DMS 273 treated with DMSO at 0.1 percent for 48 hours (cell line): ENCODE data around the gene FBRSL1.
A peak's percentile ranks its signal among the peaks of the same experiment; 100 is the strongest.

Experiments used
- DNase-seq: peaks from one replicate; lab custom pipeline; 2025; lab: John Stamatoyannopoulos, UW

The FBRSL1 gene

DNA sequence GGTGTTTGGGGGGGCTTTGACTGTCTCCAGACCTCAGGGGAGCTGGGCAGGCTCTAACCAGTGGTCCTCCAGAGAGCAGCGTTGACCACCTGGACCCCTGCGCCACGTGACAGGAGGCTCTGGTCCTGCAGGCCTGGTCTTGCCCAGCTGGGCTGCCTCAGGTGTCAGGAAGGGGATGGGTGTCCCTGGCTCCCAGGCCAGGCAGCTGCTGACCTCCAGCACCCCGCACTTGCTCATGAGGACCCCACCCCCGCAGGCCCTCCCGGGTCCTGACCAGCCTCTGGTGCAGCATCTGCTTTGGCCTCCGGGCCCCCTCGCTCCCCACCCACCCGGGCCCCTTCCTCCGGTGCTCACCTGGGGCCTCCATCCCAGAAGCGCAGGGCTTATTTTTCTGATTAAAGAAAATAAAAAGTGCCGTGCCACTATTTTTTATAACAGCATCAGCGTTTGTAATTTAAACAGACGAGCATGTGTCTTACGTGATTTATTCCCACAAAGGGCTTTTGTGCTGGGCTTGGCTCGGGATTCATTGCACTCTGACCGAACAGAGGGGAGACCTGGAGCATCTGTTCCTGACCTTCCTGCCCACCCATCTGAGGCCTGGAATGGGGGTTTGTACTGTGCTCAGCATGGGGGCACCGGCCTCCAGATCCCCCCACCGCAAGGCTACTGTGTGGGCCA, 21.7 kb downstream of the FBRSL1 start:
- DNase-seq, result no peak

DNA sequence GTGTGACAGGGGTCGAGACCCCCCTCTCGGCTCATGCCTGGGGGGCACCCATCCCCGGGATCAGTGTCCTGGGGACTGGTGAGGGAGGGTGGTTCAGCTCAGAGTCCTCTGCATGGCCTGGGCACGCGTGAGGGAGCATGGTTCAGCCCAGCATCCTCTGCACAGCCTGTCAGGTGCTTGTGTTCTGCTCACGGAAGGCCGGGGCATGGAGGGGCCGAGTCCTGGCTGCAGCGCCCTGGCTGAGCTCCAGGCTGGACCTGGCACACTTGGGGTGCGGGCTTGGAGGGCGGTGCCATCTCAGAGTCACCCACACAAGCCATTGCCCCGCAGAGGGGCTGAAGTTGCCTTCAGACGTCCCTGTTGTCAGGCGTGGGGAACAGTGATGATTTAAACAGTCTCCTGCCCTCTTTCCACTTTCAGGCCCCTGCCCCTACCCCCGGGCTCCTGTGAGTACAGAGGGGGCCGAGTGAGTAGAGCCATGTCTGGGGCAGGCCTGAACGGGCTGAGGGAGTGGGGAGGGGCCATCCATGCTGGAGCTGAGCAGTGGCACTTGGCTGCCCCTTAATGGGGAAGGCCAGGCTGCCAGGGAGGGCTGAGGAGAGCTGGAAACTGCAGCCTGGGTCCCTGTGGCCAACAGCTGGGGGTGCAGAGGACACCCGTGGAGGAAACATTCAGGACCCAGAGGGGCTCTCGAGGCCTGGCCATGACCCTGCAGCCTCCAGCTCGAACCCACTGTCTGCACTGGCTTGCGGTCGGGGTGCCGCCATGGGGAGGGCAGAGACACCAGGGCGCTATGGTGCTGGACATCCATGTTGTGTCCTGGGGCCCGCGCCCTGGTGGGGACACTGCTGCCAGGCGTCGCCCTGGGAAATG, 22.5 kb downstream of the FBRSL1 start:
- DNase-seq, result no peak

DNA sequence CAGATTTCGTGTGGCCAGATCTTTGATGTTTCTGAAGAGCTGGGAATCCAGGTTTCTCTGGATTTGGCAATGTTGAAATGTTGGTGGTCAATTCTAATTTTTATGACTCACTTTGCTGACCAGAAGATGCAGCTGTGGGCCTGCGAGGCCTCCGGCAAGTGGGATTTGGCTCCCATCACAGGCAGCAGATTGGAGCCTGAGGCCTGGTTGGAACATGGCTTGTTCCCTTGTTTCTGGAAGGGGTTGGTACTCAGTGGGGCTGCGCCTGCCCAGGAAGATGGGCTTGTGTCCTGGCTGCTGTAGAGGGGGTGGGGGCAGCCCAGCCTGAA, 23.1 kb downstream of the FBRSL1 start:
- DNase-seq, result no peak

DNA sequence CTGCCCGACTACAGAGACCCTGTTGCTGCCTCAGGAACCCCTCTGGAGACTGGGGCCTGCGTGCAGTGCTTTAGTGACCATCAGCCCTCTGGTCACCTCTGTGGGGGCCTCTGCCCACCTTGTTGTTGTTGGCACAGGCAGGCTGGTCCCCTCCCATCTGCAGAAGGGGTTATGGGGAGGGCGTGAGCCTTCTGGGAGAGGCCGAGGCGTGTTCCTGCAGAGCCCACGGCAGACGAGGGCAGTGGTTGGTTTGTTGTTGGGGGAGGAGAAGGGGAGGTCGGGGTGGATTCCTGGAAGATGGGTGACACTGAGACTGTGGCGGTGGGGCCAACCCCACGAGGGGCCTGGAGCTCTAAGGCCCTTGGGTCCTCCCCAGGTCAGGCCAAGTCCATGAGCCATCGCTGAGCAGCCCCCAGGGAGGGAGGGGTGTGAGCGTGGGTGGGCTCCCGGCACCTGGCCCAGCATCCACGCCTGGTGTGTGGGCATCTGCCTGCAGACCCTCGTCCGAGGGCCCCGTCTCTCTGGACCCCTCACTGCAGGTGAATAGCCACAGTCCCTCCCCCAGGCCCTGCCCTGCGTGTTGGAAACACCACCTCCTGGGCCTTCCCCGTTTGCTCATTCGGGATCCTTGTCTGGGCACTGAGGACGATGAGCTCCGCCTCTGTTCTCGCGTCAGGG, 23.6 kb downstream of the FBRSL1 start:
- DNase-seq, result no peak

DNA sequence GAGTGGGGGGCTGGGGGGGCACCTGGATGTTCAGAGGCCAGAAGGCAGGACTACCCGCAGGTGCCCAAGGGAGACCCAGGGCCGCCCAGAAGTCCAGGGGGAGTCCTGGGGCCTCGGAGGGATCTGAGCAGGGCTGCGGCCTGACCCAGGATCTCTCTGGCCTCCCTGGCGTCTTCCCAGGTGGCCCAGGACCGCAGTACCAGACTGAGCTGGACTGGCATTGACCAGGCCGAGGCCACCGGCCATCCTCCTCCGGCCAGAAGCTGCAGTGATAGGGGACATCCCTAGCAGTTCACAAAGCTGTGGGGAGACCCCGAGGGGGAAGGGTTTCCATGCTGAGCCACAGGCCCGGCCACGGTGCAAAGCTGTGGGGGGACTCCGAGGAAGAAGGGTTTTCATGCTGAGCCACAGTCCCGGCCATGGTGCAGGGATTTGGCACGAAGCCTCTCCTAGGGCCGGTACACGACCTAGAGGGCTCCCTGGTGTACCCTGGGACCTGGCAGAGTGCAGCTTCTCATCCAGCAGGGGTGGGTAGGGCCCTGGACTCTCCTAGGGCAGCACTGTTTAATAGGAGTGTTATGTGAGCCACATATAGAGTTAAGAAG, 24.4 kb downstream of the FBRSL1 start:
- DNase-seq, result no peak

DNA sequence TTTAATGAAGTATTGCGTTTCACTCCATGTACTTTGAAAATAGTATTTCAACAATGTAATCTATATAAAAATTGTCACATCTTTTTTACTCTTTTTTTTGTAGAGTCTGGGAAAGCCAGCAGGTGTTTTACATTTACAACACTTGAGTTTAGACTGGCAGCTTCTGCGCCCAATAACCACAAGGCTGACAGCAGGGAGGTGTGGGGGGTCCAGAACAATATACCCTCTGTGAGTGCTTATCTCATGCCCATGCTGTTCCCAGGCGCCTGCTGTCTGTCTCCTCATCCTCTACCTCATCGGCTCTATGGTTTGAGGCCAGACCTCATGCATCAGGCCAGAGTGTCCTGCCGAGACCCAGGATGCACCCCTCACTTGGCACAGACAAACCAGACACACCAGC, 24.9 kb downstream of the FBRSL1 start:
- DNase-seq, result no peak

DNA sequence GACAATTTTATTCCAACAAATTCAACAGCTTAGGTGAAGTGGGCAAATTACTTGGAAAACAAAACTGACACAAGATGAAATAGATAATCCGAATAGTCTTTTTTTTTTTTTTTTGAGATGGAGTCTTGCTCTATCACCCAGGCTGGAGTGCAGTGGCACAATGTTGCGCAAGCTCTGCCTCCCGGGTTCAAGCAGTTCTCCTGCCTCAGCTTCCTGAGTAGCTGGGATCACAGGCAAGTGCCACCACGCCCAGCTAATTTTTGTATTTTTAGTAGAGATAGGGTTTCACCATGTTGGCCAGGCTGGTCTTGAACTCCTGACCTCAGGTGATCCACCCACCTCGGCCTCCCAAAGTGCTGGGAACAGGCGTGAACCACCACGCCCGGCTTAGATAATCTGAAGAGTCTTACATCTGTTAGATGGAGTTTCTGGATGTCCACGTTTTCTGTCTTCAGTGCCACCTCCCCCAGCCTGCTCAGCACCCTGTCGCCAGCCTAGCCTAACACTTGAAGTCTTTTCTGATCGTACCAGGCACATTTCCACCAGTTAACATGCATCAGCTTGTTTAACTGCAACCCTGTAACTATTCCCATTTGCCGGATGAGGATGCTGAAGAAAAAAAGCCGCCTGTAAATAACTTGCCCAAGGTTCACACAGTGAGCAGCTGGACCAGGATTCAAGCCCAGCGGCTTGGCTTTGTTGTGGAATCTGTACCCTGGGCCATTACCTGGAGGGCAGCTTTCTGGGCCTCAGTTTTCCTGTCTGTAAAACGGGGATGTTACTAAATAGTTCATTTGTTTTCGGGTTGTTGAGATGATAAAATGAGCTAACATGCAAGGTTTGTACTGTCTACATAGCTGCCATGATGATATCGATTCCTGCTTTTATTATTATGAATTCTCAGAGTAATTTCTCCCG, 26.4 kb downstream of the FBRSL1 start:
- DNase-seq, result no peak

DNA sequence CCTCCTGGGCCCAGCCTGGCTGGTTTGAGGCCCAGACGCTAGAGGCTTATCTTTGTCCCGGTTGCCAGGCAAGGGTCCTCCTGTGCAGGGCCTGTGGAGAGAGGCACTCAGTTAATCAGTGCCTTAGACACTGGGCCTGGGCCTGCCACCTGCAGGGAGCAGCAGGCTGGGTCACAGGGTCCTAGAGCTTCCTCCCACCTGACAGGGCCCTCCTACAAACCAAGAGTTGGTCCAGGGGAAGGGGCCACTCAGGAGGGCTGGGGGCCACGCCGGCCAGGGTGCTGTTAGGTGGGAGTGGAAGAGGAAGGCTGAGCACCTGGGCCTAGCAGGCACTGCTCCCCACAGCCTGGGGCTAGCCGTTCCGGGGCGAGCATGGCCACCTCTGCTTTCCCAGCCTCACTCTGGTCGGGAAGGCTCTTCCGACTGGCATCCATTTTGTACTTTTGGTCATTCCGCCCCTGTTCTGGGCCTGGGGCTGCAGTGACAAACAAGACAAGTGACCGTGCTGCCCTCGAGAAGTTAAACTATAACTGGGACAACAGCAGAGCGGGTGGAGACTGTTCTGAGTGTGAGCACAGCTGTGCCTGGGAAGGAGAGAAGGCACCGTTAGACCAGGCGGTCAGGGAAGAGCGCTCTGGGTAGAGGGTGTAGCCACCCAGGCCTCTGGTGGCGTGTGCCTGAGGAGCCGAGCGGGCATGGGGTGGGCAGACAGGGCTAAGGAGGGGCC, 27.2 kb downstream of the FBRSL1 start:
- no peak for DNase-seq

DNA sequence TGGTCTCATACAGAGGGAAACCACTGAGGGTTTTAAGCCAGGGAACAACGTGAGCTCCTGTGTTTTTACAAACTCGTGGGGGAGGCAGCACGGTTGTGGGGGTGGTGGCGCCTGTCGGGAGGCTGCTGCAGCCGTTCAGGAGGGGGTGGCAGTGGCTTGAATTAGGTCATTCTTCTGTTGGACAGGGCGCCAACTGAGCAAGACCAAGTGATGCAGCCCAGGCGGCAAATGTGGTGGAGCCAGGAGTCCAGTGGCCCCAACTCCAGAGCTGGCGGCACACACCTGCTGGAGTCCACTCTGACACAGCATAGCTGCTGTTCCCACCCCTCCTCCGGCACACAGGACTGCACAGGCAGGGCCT, 27.8 kb downstream of the FBRSL1 start:
- DNase-seq, result no peak

DNA sequence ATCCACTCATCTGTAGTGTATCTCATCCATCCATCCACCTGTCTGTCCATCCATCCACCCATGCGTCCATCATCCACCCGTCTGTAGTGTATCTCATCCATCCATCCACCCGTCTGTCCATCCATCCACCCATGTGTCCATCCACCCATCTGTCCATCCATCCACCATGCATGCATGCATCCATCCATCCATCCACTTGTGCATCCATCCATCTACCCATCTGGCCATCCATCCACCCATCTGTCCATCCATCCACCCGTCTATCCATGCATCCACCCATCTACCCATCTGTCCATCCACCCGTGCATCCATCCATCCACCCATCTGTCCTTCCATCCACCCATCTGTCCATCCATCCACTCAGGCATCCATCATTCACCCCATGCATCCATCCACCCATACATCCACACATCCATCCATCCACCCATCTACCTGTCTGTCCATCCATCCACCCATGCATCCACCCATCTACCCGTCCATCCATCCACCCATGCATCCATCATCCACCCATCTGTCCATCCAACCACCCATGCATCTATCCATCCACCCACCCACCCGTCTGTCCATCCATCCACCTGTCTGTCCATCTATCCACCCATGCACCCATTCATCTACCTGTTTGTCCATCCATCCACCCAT, 28.5 kb downstream of the FBRSL1 start:
- DNase-seq, result no peak

DNA sequence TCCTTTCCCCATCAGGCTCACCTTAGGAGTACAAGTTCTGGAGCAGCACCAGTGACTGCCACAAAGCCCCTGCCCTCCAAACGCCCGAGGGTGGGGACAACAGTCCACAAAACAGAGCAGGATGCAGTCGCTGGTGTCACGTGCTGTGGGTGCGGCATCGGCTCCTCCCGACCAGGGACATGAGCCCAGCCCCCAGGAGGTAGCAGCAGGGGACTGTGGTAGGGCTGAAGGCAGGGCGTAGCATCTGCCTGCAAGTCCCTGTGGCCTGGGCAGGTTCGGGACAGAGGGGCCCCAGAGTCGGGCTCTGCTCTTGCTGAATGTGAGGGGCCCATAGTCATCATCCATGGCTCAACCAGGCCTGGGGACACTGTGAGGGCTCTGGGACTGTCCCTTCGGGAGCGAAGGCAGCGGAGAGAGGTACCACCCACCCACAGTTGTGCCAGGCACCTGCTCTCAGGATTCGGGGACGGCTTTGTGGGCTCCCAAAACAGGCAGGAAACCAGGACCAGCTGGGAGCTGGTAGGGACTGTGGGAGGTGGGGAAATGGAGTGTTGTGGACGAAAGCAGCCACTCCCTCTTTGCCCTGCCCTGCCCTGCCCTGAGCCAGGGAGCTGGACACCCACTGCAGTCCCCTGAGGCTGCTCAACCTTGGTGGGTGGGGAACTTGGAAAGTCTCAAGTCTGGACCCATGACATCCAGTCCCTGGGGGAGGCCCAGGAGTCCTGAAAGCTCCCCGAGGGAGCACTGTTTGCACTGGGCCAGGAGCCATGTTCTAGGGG, 30.7 kb downstream of the FBRSL1 start:
- no peak for DNase-seq

DNA sequence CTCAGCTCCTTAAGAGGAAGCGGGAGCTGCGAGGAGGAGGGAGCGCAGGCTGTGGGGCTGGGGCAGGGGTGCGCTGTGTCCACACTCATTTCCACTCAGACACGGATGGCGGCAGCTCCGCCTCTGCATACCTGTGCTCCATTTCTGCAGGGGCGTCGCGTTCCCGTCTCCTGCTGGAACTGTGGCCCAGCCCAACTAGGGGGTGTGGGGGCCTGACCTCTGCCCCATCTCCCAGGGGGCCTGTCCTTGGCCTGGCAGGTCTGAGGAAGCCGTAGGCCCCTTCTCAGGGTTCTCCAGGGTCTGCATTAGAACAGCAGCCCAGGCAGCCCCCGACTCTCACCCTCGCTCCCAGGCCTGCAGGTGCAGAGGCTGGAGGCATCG, 31.2 kb downstream of the FBRSL1 start:
- DNase-seq, result no peak

DNA sequence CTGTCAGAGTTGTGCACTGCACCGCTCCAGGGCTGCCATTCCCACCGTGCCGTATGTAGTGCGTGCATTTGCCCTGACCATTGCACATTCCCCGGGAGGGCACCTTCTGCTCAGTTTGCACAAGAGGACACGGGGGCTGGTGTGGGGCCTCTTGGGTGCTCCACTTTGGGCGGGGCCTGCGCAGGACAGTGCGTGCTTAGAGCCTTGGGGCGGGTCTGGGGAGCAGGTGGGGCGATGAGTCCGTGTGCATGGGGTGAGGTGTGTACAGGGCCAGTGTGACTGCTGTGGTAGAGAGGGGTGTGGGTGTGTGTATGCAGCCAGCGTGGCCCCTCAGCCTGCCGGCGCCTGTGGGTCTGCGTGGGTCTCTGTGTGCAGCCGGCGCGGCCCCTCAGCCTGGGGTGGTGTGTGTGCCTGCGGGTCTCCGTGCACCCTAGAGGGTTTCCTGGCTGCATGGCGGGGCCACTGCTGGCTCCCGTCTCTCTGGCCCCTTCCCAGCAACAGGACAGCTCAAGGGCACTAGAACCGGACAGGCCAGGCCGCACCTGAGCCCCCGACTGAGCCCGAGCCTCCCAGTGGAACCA, 31.9 kb downstream of the FBRSL1 start:
- DNase-seq, result no peak

DNA sequence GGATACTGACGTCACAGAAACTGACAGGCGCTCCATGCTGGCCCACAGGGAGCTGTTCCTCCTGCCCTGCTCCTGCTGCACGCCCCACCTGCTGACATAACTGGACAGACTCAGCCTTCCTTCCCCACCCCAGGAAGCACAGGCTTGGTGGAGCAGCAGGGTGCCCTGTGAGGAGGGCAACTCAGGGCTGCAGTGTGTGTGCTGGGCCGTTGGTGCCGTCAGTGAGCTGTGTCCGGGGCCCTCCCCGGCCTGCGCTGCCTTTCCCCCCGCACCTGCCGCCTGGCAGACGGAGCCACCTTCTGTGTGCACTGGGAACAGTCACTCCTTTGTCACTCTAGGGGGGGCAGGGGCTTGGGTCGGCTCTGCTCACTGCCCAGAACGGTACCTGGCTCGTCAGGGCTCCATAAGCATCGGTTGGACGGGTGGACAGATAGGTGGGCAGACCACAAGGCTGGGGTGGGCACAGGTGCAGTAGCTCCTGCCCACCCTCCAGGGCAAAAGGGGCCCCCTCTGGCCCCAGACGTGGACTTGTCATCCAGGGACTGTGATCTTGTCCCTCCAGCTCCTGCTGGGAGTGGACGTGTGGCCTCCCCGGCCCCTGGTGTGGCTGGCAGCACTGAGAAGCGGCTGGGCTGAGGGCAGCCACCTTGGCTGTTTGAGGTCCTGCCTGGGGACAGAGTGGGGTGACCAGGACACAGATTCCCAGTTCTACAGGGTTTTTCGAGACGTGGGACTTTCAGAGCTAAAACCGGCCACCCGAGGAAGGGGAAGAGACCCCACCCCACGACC, 32.8 kb downstream of the FBRSL1 start:
- no peak for DNase-seq

DNA sequence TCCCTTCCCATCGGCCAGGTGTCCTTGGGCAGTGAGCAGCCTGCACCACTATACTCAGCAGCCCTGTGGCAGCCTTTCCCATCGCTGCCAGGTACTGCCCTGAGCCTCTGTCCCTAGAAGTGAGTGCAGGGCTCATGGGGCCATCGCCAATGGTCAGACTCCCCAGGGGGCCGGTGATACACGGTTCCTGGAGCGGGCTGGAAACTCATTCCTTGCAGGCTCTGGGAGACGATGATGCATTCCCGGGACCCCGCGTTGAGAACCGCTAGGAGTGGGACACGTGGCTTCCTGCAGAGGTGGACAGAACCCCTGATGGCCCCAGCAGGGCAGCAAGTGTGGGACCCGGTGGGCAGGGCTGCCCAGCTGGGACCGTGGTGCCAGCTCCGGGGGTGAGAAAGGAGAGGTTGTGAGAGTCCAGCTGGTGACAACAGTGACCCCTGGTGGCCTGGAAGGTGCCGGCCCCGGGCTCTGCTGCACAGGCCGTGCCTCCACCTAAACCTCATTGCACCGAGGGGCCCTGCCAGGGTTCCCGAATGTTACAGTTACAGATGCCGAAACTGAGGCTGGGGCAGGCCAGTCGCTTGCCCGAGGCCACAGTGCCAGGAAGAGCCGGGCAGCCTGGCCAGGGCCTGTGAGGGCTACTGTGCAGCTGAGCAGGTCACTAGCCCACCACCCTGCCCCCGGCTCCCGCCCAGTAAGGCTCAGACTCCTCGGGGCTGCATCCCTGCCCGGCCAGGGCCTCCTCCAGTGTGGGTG, 33.8 kb downstream of the FBRSL1 start:
- peak; percentile 16 for DNase-seq

DNA sequence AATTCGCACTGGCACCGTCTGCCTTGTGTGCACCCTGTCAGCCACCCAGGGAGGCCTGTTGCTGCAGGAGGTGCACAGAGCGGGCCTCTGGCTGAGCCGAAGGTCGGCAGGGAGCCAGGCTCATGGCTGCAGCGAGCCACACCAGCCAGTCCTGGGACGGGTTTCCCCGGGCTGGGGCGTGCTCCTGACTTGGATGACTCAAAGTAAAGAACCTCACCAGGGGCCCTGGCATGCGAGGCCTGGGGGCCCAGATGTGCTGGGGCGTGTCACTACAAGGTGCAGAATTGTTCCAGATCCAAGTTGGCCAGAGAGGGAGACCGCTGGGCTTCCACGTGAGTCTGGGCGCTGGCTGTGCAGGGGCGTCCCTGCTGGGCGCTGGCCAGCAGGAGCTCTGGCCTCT, 34.5 kb downstream of the FBRSL1 start:
- DNase-seq, result no peak

DNA sequence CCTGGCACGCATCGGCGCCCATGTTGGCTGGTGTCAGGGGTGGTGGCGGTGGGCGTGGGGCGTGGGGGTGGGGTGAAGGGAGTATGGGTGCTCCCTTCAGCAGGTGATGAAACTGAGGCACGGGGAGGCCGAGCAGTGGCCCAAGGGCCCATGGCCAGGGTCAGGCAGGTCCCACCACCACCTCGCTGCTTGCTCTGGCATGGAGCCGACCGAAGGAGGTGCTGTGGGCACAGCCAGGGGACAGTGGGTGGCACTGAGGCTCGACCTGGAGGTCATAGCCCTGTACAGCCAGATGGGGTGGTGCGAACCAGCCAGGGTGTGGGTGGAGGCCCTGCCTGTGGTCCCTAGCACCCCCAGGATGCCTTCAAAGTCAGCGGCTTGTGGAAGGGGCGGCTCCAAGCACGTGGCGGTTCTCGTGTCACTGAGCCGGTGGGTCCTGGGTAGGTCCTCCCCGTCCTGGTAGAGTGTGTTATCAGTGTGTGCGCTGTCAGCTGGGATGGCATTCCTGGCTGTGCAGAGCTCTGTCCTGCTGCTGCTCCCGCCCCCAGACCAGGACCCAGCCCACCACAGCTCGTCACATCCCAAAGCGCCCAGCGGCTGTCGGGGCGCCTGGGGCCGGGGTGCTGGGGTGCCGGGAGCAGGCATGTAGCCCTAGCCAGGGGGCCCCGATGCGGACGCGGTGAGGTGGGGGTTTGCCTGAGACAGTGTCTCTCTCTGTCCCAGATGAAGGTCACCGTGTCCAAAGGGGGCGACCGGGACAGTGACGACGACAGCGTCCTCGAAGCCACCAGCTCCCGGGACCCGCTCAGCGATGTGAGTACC, 35.3 kb downstream of the FBRSL1 start:
- no peak for DNase-seq
